Stimulated activated CD4-positive, alpha-beta T cell treated with anti-CD3 and anti-CD28 coated beads, Interleukin-2, amount 100 ng/mL, for 4 hours (primary cell): ENCODE results near the gene CCL14.
"Not testable (repeated sequence)": the region's sequence is repeated elsewhere in the genome, so short reads cannot be mapped to it uniquely, and the experiment has no call there.

ENCODE experiments used
- DNase-seq: peaks from one replicate; pipeline ENCODE4 v3.0.0-alpha.2; 2020; ENCODE audit warnings: low read depth

CCL14 gene

DNA sequence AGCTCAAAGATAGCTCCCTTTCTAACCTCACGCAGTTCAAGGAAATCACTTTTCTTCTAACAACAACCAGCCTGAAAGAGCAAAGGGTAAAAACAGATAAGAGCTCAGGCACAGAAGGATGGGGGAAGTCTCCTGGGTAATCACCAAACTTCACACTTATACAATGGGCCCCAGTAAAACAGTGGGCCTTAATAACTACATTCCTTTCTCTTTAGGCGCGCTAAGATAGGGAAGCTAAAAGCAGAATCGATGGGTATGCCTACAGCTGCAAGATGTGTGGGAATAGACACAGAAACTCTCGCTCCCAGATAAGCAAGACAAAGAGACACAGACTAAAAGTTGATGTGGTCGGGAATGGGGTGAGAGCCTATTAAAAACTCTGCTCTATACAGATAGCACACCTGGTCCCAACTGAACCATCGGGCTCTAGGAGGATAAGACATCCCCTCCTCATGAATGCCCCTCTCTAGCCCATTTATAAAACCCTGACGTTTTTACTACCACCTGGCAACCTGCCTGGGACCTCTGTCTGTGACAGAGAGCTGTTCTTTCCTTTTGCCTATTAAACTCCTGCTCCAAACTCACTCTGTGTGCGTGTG lies 43.8 kb downstream of the CCL14 start:
- no peak for DNase-seq

DNA sequence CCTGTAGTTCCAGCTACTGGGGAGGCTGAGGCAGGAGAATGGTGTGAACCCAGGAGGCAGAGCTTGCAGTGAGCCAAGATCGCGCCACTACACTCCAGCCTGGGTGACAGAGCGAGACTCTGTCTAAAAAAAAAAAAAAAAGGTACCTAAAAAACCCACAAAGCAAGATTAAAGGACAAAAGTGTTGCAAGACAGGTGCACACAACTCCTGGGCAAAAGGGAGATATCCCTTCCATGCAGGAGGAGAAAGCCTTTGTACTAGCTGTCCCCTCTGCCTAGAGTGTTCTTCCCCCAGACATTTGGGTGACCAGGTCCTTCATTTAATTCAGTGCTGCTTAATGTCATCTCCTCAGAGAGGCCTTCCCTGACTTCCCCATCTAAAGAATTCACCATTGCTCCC lies 48.0 kb downstream of the CCL14 start:
- DNase-seq: not testable (repeated sequence)

- no peak for DNase-seq
Measured at GRCh38 chr17:35936063-35936462, 50.5 kb downstream of the CCL14 start.

GRCh38 chr17:35934760-35935159 lies 51.8 kb downstream of the CCL14 start:
- DNase-seq: no peak
